SW480 (cell line): Measurements from ENCODE around the gene AP1M2.
A peak's percentile ranks its signal among the peaks of the same experiment; 100 is the strongest.
"Not testable (repeated sequence)": the region's sequence is repeated elsewhere in the genome, so short reads cannot be mapped to it uniquely, and the experiment has no call there.

Experiments
- DNase-seq: peaks from one replicate; pipeline ENCODE4 v3.0.0-alpha.2; 2016; ENCODE audit warnings: low spot score

Gene AP1M2

DNA sequence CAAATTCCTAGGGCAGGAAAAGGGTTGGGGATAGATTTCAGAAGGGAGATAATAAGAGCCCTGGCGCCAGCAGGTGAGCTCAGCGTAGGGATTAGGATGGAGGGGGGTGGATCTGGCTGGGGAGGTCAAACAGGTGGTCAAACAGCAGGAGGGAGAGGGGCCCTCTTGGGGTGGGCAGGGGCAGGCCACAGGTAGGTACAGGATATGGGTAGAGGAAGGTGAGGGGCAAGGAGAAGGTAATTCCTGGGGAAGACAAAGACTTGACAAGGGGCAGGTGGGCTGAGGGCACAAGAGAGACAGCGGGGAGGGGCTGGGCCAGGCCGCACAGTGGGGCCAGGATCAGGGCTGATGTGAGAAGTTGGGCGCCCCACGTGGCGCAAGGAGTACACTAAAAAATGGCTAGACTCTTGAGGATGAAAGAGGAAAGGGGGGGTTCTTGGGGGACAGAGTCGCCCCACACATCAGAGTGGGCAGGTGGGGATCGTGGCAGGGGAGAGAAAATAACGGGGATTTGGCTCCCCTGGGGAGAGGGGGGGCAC lies 22.0 kb downstream of the AP1M2 start:
- no peak for DNase-seq

DNA sequence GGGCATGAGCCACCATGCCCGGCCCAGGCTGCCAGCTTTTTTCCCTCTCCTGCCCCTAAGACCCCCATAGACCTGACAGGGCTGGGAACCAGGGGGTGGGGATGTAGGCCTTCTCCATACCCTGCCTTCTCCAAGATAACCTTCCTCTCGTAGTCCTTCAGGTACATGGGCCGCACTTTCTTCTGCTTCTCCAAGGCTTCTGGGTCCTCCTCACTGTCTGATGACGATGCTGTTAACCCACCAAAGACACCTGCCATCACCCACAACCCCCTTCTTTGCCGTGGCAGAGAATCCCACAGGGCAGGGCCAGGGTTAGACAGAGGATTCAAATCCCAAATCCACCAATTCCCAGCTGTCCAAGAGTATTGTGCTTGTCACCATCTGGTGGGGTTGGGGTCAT lies 24.5 kb downstream of the AP1M2 start:
- no peak for DNase-seq

DNA sequence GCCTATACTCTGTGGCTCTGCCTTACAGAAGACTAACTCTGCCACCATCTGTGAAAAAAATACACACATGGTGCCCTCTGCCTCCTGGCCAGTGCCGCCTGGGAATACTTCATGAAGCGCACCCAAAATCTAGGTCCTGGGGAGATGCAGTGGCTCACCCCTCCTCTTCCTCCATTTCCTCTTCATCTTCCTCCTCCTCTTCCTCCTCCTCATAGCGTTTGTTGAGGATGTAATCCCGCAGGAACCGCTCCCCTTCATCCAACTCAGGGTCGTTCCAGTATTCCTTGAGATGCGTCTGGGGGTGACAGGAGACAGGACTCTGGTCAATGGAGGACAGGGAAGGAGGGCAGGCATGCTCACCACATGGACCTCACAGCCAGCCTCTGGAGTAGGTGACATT lies 27.0 kb downstream of the AP1M2 start:
- DNase-seq: no peak

DNA sequence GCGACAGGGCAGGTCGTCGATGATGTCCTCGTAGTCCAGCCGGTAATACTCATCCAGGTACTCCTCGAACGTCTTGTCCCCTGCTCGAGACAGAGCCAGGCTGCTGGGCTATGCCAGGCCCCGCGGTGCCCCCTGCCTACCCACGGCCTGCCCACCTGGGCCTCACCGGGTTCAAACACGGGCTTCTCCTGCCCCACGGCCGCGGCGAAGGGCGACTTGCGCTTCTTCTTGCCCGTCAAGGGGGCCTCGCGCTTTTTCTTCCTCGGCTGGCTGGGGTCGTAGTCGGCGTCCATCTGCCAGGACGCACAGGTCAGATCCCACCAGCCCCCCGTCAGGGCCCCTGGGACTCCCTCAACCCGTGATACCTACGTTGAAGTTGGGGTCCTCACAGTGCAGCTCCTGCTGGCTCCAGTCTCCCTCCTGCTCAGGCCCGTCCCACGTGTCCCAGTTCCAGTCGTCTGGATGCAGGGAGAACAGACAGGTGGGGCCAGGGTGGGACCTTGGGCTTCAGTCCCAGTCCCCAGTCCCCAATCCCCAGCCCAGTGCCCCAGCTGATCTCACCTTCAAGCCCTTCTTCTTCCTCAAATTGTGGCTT lies 29.4 kb downstream of the AP1M2 start:
- DNase-seq: no peak

DNA sequence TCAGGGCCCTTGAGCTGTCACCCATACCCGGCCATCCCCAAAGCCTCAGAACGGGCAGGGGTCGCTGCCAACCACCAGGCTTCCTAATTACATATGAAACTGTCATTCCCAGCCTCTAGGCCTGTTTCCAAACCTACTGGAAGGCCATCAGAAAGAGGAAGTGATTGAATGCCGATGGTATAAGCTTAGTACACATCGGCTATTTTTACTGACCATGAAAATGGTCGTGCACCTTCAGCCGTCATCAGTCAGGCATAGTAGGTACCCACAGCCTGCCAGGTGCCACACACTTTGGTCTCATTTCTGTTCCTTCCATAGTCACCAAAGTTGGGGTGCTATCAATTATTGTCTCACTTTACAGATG lies 31.5 kb downstream of the AP1M2 start:
- DNase-seq: no peak

DNA sequence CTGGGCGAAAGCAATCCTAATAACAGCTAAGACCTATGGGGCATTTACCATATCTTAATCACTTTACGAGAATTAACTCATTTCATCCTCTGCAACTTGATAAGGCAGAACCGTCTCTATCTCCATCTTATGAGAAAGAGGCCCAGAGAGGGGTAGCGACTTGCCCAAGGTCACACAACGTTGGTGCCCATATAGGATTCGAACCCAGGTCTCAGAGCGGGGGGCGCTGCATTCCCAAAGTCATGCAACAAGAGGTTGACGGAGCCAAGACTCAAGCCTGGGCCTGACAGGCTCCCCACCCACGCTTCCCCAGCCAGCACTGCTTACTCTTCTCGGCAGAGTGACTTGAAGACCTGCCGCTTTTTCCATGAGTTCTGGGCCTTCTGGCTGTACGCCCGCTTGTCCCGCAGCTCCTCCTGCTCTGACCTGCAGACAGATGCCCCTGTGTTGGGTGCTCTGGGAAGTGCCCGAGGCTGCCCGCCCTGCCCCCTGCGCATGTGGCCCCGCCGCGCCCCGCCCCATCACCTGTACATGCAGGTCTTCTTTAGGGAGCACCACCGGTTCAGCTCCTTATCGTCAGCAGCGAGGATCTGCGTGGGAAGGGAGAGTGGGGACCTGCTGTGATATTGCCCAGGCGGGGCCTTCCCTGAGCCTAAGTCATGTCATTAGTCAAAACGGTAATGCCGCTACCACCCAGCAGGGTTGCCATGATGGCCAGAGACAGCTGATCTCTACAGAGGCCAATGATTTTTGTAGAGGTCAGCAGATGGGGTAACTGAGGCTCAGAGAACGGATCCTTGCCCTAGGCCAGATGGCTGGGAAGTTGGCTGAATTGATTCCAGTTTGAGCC lies 32.1 kb downstream of the AP1M2 start:
- no peak for DNase-seq

DNA sequence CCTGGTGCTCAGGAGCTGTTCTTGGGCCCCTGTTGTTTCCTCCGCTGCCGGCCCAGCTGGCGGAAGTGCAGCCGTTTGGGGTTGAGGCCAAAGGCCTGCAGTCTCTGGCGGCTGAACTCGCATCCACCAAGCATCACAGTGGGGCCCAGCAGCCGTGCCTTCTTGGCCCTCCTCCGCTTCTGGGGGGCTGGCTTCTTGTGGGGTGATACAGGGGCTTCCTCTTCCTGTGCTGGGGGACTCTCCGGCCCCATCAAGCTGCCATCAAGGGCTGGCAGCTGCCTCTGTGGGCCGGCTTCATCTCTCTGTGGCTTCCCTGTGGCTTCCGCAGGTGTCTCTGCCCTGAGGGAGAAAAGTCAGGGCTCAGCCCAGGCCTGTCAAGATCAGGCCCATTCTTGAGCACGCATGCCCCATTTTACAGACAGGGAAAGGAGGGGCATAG lies 33.1 kb downstream of the AP1M2 start:
- no peak for DNase-seq

DNA sequence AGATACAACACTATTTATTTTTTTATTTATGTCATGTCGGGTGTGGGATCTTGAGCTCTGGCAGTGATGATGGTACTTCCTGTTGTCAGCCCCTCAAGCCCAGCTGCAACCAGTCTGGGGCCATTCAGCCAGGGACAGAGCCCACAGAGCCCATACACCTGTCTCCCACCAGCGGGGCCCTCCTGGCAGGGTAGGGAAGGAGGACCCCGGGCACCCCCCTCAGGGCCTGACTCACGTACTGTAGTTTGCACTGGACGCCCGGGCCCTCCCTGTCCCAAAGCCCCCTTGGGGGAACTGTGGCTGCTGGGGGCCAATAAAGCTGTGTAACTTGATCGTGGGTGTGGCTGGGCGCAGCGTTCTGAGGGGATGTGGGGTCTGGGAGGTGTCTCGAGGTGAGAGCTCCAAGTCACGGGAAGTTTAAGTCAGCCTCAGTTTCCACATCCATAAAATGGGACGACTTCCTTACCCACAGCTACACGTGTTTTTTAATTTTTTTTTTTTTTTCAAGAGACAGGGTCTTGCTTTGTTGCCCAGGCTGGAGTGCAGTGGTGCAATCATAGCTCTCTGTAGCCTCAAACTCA lies 33.9 kb downstream of the AP1M2 start:
- DNase-seq: no peak

DNA sequence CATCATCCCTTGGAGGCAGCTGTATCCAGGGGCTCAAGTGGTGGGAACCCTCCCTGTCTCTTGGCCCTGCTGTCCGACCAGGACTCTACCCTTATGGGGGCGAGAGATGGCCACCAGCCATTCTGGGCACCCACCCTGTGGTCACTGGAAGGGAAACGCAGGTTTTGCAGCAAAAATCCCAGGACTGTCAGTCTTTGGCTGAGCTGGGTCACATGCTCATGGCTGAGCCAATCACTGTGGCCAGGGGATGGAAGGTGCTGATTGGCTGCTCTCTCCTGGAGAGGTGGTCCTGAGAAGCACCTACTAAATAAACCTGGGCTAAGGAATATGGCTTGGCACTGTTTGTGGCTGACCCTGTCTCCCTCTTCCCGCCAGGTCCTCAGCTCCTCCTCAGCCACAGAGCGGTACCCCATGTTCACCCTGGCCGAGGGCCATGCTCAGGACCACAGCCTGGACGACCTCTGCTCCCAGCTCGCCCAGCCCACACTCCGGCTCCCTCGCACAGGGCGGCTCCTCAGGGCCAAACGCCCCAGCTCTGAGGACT lies 34.5 kb downstream of the AP1M2 start:
- no peak for DNase-seq

DNA sequence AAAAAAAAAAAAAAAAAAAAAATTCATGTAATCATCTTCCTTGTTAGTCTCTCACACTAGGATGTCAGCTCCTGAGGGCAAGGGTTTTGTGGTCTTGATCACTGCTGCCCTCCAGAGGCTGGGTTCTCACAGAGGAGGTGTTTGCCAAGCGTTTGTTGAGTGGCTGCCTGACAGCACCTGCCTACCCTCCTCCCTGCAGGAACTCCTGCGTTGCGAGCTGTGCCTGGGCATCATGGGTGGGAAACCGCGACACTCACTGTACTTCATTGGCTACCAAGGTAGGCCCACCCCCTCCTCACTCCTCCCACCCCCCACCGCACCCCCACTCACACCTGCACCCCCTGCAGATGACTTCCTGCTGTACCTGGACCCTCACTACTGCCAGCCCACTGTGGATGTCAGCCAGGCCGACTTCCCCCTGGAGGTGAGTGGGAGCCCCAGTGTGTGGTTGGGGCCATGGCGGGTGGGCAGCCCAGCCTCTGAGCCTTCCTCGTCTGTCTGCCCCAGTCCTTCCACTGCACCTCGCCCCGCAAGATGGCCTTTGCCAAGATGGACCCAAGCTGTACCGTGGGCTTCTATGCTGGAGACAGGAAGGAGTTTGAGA lies 35.3 kb downstream of the AP1M2 start:
- DNase-seq: peak; percentile 43

DNA sequence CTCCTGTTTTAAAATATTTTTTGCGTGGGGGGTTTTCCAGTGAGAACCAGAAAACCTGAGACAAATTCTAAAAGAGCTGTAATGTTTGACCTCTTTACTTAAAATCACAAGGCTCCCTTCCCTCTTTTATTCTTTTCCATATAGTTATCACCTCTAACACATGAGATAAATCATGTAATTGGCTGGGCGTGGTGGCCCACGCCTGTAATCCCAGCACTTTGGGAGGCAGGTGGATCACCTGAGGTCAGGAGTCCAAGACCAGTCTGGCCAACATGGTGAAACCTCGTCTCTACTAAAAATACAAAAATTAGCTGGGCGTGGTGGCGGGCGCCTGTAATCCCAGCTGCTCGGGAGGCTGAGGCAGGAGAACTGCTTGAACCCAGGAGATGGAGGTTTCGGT lies 36.1 kb downstream of the AP1M2 start:
- DNase-seq: not testable (repeated sequence)

DNA sequence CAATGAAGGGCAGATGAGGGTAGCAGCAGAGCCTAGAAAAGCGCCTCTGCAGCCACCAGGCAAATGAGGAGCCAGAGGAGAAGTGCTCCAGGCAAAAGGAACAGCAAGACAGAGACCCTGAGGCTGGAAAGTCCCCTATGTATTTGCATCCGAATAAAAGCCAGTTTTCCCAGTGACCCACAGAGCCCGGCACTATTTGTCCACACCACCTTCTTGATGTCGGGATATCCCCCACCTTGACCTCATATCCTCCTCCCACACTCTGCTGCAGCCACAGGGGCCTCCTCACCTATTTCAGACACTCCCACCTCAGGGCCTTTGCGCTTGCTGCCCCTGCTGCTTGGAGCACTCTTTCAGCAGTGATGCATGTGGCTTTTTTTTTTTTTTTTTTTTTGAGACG lies 36.8 kb downstream of the AP1M2 start:
- no peak for DNase-seq

DNA sequence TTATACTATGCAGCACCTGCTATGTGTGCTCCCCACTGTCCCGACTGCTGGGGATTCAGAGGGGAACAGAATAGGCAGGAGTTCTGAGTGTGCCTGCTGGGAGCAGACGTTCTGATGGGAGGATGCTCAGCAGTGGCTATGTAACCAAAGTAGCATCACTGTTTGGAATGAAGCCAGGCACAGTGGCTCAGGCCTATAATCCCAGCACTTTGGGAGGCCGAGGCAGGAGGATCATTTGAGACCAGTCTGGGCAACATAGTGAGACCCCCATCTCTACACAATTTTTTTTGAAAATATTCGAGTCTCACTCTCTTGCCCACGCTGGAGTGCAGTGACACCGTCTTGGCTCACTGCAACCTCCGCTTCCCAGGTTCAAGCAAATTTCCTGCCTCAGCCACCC lies 37.4 kb downstream of the AP1M2 start:
- no peak for DNase-seq

DNA sequence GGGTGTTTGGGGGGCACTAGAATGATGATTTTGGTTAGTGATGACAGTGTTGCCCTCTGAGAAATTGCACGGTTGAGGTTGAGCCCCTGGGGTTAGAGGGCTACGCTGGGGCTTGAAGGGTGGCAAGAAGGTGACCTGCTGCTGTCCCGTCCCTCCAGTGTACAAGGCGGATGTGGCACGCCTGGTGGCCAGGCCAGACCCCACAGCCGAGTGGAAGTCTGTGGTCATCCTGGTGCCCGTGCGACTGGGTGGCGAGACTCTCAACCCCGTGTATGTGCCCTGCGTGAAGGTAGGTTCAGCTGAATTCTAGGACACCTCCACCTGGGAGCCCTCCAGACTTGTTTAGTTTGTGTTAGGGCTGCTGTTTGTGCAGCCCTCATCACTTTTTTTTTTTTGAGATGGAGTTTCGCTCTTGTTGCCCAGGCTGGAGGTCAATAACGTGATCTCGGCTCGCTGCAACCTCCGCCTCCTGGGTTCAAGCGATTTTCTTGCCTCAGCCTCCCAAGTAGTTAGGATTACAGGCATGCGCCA lies 38.3 kb downstream of the AP1M2 start:
- no peak for DNase-seq

DNA sequence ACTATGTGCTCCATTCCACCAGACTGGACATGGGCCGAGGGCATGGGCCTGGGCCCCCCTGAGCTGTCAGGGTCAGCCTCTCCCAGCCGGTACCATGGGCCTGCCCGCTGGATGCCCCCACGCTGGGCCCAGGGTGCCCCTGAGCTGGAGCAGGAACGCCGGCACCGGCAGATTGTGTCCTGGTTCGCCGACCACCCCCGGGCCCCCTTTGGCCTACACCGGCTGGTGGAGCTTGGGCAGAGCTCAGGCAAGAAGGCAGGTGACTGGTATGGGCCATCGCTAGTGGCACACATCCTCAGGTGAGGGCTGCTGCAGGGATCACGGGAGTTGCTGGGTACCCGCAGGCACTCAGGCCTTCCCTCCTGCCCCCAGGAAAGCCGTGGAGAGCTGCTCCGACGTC lies 40.3 kb downstream of the AP1M2 start:
- no peak for DNase-seq

DNA sequence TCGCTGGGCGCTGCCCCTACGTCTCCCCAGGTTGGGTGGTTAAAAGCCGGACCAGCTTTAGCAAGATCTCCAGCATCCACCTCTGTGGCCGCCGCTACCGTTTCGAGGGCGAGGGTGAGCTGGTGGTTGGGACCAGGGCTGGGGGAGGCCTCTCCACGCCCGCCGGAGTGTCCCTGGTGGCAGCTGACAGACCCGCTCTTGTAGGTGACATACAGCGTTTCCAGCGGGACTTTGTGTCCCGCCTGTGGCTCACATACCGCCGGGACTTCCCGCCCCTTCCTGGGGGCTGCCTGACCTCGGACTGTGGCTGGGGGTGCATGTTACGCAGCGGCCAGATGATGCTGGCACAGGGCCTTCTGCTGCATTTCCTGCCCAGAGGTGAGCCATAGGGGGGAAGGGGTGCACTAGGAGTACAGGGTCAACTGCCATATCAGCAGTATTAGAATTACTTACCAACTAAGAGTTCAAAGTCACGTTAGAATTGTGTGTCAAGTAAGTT lies 42.3 kb downstream of the AP1M2 start:
- no peak for DNase-seq

DNA sequence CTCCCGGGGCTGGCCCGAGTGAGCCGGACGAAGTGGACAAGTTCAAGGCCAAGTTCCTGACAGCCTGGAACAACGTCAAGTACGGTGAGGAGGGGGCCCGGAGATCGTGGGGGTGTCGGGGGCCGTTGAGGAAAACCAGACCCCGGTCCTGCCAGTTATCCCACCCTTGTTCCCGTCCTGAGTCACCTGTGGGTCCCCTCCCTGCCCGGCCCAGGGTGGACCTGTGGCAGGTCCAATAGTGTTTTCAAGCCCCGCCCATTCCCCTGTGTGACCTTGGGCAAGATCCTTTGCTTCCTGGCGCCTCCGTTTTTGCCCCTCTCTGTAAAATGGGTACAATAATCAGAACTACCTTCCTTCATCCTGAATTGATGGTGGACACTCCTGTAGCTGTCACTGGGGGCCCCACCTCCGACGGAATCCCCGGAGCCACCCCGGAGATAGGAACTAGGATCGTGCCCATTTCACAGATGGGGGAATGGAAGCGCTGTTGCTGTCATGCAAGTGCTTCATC lies 42.8 kb downstream of the AP1M2 start:
- DNase-seq: no peak

DNA sequence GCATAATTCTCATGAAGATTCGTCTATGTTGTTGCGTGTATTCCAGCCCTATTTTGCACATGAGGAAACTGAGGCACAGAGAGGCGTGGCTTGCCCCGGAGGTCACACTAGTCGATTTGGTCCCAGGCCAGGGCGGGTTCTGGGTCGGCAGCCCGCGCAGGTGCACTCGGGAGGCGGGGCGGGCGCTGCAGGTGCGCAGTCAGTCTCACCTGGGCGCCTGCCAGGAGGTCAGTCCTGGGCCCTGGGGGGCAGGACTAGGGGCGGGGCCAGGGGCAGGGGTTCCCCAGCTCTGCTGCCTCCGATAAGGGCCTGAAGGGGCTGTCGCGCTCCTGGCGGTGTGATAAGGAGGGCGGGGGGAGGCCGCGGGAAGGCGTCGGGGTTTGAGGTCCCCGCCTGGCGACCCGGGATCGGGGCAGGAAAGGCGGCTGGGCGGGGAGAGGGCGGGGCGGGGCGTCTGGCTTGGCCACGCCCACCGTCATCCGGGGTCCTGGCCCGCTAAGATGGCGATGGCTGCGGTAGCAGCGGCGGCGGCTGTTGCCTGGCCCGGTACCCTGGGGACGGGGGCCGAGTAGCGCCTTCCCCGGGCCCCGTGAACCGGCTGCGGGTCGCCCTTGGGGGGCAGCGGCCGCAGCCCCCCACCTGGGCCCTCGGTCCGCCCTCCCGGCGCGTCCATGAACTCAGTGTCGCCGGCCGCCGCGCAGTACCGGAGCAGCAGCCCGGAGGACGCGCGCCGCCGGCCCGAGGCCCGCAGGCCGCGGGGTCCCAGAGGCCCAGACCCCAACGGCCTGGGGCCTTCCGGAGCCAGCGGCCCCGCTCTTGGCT lies 43.5 kb downstream of the AP1M2 start, which contains the start of gene ATG4D:
ATG4D (plus strand) TSS at position 485 of the 822 bp plus-strand sequence; CDS start at position 672, 187 bp downstream.
- peak; percentile 87 for DNase-seq

DNA sequence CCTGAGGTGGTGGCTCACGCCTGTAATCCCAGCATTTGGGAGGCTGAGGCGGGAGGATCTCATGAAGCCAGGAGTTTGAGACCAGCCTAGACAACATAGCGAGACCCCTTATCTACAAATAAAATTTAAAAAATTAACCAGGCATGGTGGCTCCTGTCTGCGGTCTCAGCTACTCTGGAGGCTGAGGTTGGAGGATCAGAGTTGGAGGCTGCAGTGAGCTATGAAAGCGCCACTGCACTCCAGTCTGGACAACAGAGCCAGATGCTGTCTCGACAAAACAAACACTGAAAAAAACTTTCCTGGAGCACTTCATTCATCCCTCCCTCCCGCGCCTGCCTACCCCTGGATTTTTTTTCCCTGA lies 44.1 kb downstream of the AP1M2 start:
- DNase-seq: no peak

DNA sequence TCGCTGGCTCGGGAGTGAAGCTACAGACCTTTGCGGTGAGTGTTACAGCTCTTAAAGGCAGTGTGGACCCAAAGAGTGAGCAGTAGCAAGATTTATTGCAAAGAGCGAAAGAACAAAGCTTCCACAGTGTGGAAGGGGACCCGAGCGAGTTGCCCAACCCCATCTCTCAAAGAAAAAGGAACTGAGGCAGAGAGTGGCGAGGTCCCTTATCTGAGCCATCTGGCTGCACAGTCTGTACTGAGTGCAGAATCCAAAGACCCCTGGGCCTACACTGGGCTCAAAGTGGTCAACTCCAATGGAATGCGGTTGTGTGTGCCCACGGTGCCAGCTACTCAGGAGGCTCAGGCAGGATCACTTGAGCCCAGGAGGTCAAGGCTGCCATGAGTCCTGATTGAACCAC lies 48.1 kb downstream of the AP1M2 start:
- DNase-seq: not testable (repeated sequence)
